ELF-1 (cell line): ENCODE measurements around the gene SLC12A8.
"Not testable (repeated sequence)": the region's sequence is repeated elsewhere in the genome, so short reads cannot be mapped to it uniquely, and the experiment has no call there.

Experiments
- DNase-seq: peaks from one replicate; pipeline ENCODE4 v3.0.0-alpha.2; 2016; ENCODE audit warnings: low read depth, low spot score

SLC12A8 gene

GRCh38 chr3:125115640-125116039 is 96.9 kb downstream of the SLC12A8 start:
- peak; percentile 41 for DNase-seq

GRCh38 chr3:125112981-125113380 is 99.6 kb downstream of the SLC12A8 start:
- DNase-seq, result no peak

DNA sequence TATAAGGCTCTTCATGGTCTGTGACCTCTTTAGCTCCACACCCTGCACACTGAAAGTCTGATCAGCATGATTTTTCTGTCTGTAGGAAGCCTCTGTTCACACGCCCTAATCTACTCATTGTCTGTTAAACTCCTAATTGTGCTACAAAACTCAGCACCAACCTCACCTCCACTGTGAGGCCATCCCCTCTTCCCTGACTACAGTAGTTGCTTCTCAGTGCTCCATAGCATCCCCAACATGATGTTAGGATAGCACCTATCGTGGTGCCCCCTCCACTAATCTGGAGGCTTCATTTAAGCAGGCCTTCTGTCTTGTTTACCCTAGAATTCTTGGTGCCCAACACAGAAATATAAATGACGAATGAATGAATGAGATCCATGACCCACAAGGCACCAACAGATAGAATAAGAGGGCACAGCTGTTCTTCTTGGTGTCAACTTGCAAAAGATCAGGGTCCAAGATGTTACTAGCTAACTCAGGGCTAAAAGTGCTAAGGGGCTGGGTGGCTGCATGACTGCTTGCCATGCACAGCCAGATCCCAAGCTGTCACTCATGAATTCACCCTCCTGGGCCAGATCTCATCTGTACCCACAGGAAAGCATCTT is 101.6 kb downstream of the SLC12A8 start:
- DNase-seq, result no peak

DNA sequence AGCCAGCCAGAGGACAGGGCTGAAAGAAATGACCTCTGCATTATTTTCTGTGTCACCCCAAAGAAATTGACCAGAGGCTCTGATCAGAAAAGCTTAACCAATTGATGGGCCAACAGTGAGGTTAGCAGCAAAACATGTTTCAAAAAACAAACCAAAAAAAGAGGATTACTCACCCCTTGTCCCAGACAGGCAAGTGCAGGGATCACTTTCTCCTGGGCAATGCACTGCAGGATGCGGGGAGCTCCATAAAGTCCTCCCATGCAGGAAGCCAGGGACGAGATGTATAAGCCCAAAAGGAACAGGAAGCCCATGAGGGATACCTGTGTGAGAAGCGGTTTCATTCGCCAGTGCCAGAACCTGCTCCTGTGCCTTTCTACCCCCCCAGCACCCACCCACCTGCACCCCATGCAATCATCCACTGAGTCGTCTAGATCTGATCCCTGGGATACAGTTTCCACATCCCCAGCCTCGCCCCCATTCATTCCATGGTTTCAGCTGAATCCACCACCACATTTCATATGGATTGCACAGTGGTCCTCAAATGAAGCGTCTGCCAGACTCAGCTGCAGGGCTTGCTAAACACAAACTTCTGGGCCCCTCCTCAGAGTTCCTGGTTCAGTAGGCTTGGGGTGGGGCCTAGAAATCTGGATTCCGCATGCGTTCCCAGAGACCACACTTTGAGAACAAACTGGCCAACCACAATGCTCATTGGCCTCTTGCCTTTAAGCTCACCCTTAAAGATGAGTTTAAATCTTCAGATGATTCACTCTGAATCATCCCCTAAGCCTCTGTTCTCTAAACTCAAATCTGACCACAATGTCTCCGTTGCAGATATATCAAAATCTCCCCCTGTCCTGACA is 102.3 kb downstream of the SLC12A8 start:
- DNase-seq, result no peak

DNA sequence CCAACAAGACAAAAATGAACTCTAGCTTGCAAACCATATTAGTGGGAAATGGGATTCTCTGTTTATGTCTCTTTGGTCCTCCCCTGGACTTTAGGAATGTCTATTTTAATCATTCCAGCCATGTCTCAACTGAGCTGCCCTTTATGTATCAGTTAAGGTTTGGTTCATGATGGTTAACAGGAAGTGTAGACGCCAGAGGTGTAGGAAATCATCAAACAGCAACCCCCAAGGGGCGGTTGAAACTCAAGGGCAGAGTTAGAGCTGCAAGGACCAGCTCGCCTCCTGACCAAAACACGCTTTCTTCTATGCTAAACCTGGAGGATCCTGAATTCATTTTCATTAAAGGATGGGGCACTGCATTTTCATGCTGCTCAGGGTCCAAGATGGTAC is 103.0 kb downstream of the SLC12A8 start:
- DNase-seq, result no peak

GRCh38 chr3:125108833-125109535 is 103.6 kb downstream of the SLC12A8 start:
- DNase-seq, result peak; percentile 69

DNA sequence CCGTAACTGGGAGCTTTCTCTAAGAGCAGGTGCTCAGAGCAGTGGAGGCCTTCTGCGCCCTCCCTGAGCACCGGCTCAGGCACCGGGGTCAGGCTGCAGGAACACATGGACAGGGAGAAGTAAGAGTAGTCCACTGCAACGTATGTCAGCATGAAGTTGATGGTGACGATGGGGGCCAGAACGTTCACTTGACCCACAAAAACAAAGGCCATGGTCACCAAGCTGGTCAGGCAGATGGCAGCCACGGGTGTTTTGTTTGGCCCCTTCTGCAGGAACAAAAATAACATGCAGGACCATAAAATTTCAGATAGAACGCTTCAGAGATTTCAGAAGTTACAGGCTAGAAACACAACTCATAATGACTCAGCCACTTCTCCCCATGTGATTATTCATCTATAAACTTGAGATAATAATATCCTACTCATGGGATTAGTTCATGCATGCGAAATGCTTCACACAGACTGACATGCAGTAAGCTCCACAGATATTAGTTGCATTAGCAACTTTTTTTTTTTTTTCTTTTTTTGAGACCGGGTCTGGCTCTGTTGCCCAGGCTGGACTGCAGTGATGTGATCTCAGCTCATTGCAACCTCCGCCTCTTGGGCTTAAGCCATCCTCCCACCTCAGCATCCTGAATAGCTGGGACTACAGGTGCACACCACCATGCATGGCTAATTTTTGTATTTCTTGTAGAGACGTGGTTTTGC is 104.5 kb downstream of the SLC12A8 start:
- no peak for DNase-seq

DNA sequence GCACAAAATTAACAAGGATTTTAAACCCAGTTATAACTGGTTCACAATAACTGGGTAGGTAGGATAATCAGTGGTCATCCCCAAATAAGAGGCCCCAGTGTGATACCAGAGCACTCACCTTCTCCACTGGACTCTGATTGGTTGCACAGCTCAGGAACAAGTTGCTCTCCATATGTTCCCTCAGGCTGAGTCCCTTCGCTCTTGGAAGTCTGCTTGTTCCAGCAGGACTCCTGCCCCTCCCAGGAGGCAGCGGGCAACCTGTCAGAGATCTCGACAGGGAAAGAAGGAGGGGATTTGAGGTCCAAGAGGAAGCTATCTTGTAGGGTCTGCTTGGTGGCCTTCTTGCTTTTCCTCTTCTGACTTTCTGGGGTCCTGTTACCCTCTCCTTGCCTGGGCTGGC is 105.2 kb downstream of the SLC12A8 start:
- DNase-seq, result peak; percentile 44

- no peak for DNase-seq
Observed at GRCh38 chr3:125105116-125105515, 107.4 kb downstream of the SLC12A8 start.

- DNase-seq, result no peak
Observed at GRCh38 chr3:125104639-125105038, 107.9 kb downstream of the SLC12A8 start.

DNA sequence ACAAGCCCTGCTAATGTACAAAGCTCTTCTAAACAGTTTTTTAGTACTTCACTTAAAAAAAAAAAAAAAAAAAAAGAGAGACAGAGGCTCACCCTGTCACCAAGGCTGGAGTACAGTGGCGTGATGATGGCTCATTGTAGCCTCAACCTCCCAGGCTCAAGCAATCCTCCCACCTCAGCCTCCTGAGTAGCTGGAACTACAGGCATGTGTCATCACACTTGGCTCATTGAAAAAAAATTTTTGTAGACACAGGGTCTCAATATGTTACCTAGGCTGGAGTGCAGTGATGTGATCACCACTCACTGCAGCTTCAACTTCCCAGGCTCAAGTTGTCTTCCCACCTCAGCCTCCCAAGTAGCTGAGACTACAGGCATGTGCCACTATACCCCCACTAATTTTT is 109.1 kb downstream of the SLC12A8 start:
- no peak for DNase-seq

GRCh38 chr3:125102470-125102869 is 110.1 kb downstream of the SLC12A8 start:
- no peak for DNase-seq

- peak; percentile 40 for DNase-seq
Observed at GRCh38 chr3:125098611-125099291, 113.8 kb downstream of the SLC12A8 start.

DNA sequence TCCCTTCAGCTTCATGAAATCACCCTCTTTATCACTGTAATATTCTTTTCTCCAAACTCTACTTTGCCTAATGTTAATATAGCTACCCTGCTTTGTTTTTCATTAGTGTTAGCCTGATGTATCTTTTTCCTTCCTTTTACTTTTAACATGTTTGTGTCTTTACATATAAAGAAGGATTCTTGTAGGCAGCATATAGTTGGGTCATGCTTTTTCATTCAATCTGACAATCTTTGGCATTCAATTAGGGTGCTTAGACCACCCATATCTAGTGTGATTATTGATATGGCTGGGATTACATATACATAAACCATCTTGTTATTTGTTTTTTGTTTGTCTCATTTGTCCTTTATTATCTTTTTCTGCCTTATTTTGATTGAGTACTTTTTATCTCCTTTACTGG is 121.9 kb downstream of the SLC12A8 start:
- no peak for DNase-seq

DNA sequence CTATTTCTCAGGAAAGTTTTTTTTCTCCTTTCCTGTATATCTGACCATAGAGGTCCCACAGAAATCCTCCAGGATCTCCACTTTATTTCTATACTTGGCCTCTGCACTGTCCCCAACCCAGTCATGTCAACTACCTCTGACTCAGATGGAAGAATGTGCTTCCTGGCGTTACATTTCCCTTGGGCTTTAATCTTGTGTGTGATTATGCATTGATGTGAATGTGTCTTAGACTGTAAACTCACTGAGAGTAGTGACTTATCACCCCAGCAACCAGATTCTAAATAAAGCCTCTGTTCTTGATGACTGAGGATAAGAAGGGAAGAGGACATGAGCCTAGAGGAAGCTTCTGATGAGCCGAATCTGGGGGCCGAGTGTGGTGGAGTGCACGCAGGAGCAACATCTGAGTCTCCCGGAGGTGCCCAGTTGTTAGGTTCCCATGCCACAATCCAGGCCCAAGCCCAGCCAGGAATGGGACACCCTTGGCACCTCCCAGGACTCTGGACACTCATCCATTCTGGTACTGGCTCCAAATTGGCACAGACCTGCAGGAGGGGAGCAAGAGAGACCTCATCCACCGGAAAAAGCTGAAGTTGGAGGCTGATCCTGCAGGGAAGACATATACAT is 124.7 kb downstream of the SLC12A8 start:
- no peak for DNase-seq

DNA sequence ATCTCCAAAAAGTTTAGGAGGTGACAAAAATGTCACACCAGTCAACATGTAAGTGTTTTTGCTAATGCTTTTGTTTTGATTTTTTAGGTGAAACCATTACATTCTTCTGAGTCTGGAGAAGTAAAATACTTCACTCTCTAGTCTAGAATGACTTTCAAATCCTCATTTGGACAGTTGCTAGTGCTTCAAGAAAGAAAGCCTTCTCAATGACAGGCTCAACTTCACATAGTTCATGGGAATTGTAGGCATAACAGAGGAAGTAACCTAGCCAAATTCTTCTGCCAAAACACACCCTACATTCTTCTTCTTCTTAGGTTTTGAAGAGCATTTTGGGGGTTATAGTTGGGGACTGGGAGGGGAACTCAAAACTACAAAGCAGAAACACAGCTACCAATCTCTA is 127.4 kb downstream of the SLC12A8 start:
- no peak for DNase-seq

GRCh38 chr3:125083776-125084175 is 128.8 kb downstream of the SLC12A8 start:
- no peak for DNase-seq

DNA sequence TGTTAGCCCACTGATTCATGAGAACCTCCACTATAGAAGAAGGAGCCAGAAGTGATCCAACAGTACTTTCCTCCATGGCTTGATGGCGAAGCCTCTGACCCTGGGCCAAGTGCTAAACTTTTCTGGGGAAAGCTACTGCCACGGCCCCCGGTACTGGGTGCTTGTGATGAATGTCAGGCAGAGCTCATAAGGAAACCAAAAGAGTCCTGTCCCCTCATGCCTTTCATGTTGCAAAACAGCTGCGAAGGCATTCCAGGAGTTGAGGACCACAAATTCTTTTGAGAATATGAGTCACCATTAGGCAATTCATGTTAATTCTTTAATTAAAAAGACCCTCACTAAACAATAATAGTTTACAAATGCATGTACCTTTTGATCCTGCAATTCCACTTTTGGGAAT is 130.2 kb downstream of the SLC12A8 start:
- DNase-seq, result not testable (repeated sequence)

- DNase-seq, result no peak
Observed at GRCh38 chr3:125080077-125080476, 132.5 kb downstream of the SLC12A8 start.

DNA sequence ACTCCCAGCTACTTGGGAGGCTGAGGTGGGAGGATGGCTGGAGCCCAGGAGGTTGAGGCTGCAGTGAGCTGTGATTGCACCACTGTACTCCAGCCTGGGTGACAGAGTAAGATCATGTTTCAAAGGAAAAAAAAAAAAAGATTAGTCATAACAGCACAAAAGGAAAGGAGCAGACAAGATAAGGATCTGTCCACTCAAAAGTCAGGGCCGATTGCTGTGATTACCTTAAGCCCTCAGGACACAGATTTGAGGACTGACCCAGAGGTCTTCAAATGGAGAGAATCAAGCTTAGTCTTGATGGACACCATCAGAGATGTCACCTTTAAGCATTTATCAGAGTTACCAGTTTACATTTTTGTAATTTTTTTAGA is 132.9 kb downstream of the SLC12A8 start:
- no peak for DNase-seq
